Body of pancreas (tissue), 4 donors: Measurements from ENCODE around the gene KDM4C. TPM values are rescaled to one million over a fixed set of nuclear protein-coding genes. Genes with fewer than 3 reads are reported as not detected.

Source experiments
- ATAC-seq: fragments of 150-250 bp; one replicate; pipeline ENCODE4 v1.9.1; 2016
- DNase-seq, 4 donors: peaks; one replicate each; pipeline ENCODE4 v3.0.0-alpha.2; 2019
- H3K27ac ChIP-seq, 4 donors: fragments of 200-600 bp; sonication (generic); 1 replicate in 3 of 4; 2 replicates in 1 of 4; pipeline versions ENCODE4 v1.5.1 to v1.6.1; 2016 to 2019; ENCODE audit warnings: mild to moderate bottlenecking in 1 of 4, mixed read lengths in 1 of 4, moderate library complexity in 1 of 4
- H3K27me3 ChIP-seq, 2 donors: fragments of 200-600 bp; sonication (generic); one replicate each; pipeline ENCODE4 v1.6.0; 2016; ENCODE audit warnings: mild to moderate bottlenecking in 1 of 2
- H3K36me3 ChIP-seq, 2 donors: fragments of 200-600 bp; sonication (generic); replicated peaks in 1 of 2; 2 replicates each; pipeline ENCODE4 v1.5.1; 2016; ENCODE audit warnings: low read depth in 2 of 2; ENCODE audit not compliant: insufficient read depth in 1 of 2
- H3K4me1 ChIP-seq: fragments of 200-600 bp; sonication (generic); one replicate; pipeline ENCODE4 v1.6.0; 2016
- H3K4me3 ChIP-seq, 2 donors: fragments of 200-600 bp; sonication (generic); 1 replicate in 1 of 2; 2 replicates in 1 of 2; pipeline ENCODE4 v1.5.1; 2016 to 2019
- H3K9me3 ChIP-seq, 3 donors: fragments of 200-600 bp; sonication (generic); 1 replicate in 2 of 3; 2 replicates in 1 of 3; pipeline ENCODE4 v1.5.1; 2016
- CTCF ChIP-seq, 7 experiments: fragments of 450-650 bp in 4 of 7; fragments of 200-600 bp in 3 of 7; sonication (generic) in 3 of 7; IDR thresholded peaks; one replicate each; pipeline ENCODE4 v1.5.1; 2016 to 2019; ENCODE audit warnings: antibody characterized with exemption in 7 of 7
- POLR2A ChIP-seq, 3 donors: fragments of 450-650 bp; IDR thresholded peaks; one replicate each; pipeline ENCODE4 v1.6.1; 2016; ENCODE audit warnings: antibody characterized with exemption in 3 of 3, mild to moderate bottlenecking in 2 of 3
- WGBS, 2 donors: methylation state at CpG; one replicate each; pipeline ENCODE4 v1.1.5; 2017; 5-methylcytosine and 5-hydroxymethylcytosine counted together
- intact Hi-C: fragments of 100-400 bp; cut with DNase I; formaldehyde crosslinking; loops from one replicate; pipeline ENCODE4 v1.15.1; 2023
- total RNA-seq, 2 donors: library from RNA; depleted of rRNA; stranded (reverse); fragments of >200 nt; gene quantifications; one replicate each; pipeline ENCODE4 v1.1.0, GENCODE V29; 2016

The KDM4C gene
- 10 to 100 TPM; 40.5 to 48.5 TPM for total RNA-seq

GRCh38 chr9:6757456-6758247 lies at the start of gene KDM4C:
Gene KDM4C, plus strand, starts transcription at chr9:6757973. Its CDS starts 35,016 bp downstream, at chr9:6792989.
- Histone ChIP-seq H3K36me3 (no peaks in the 10 kb centered on the region), H3K9me3 (no peaks in the 10 kb centered on the region), H3K27me3 (no peaks in the 10 kb centered on the region), H3K4me1 (peaks cover 31% of the 10 kb centered on the region), H3K4me3 (peak within 1 kb of the TSS; percentile 69 to 98), H3K27ac (peak within 1 kb of the TSS; percentile 96 to 97 (median 96))
- WGBS, 2 donors = 0% methylated on average over 14 to 73 of the region's 80 CpGs
- DNase-seq (peak; percentile 95 to 97 (median 96)), ATAC-seq (peak; percentile 91)
- intact Hi-C loops = loop anchor here (10.0 kb wide), 1 partner anchor 53 kb away; no protein-coding TSS in a partner anchor
- peak; percentile 96 to 98 (median 98) for TF ChIP-seq POLR2A (IDR thresholded peaks at IDR 0.05)
- TF ChIP-seq CTCF (IDR thresholded peaks at IDR 0.05) = peak in 2 of 7 experiments; percentile 1 to 16

GRCh38 chr9:6708732-6709131 lies 49.0 kb upstream of the KDM4C start:
- H3K4me3 ChIP-seq = no peak overlapping the region
- intact Hi-C loops = loop anchor here (10.0 kb wide), 1 partner anchor 46 kb away; the partner anchor contains the start of gene KDM4C
- 78 to 83% methylated on average over 2 of the region's 2 CpGs for WGBS, 2 donors
- no peak for TF ChIP-seq POLR2A (IDR thresholded peaks at IDR 0.05)
- no peak for TF ChIP-seq CTCF (IDR thresholded peaks at IDR 0.05)
- H3K4me1 ChIP-seq = peaks cover 4% of the 10 kb centered on the region
- H3K27ac ChIP-seq = no peak overlapping the region
- H3K9me3 ChIP-seq = no peaks in the 10 kb centered on the region
- no peaks in the 10 kb centered on the region for H3K36me3 ChIP-seq
- ATAC-seq (no peak), DNase-seq (no peak)
- no peaks in the 10 kb centered on the region for H3K27me3 ChIP-seq

- no peaks in the 10 kb centered on the region for H3K27me3 ChIP-seq
- peaks cover 8% of the 10 kb centered on the region for H3K4me1 ChIP-seq
- ATAC-seq (no peak), DNase-seq (no peak)
- no peak for TF ChIP-seq CTCF (IDR thresholded peaks at IDR 0.05)
- TF ChIP-seq POLR2A (IDR thresholded peaks at IDR 0.05) = no peak
- H3K36me3 ChIP-seq = no peaks in the 10 kb centered on the region
- no peak overlapping the region for H3K27ac ChIP-seq
- H3K9me3 ChIP-seq = no peaks in the 10 kb centered on the region
- no peak overlapping the region for H3K4me3 ChIP-seq
- WGBS, 2 donors = 76 to 86% methylated on average over 3 of the region's 3 CpGs
- intact Hi-C loops = no loop called here
Observed at GRCh38 chr9:6711403-6711802, 46.4 kb upstream of the KDM4C start.

GRCh38 chr9:6712041-6712440 lies 45.7 kb upstream of the KDM4C start:
- Histone ChIP-seq H3K27ac (no peak overlapping the region), H3K9me3 (no peaks in the 10 kb centered on the region), H3K27me3 (no peaks in the 10 kb centered on the region), H3K4me3 (no peak overlapping the region), H3K36me3 (no peaks in the 10 kb centered on the region), H3K4me1 (peaks cover 14% of the 10 kb centered on the region)
- TF ChIP-seq POLR2A (IDR thresholded peaks at IDR 0.05) = no peak
- no peak for TF ChIP-seq CTCF (IDR thresholded peaks at IDR 0.05)
- no peak for DNase-seq
- no peak for ATAC-seq
- intact Hi-C loops = no loop called here
- 73 to 83% methylated on average over 3 of the region's 3 CpGs for WGBS, 2 donors
